ENCODE measurements around the gene ZNF791.

DNA sequence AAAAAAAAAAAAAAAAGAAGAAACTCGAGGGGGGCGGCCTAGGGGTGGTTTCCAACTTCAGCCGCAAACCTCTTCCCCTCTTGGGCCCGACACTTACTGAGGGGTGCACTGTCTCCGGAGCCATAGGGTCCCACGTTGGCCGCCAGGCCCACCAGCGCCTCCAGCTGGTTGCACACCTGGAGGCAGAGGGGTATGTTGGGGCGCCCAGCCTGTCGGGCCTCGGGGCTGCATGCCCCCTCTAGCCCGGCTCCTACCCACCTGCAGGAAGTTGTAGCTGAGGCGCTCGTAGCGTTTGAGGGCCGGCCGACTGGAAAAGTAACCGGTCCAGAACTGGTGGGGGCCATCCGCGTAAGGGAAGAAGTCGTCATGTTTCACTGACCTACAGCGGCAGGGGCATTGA lies 47.2 kb downstream of the ZNF791 start:
- TF ChIP-seq CTCF (IDR thresholded peaks at IDR 0.05) (no peak), POLR2AphosphoS5 (IDR thresholded peaks at IDR 0.05) (no peak), POLR2A (IDR thresholded peaks at IDR 0.05) (no peak)
